Measurements from ENCODE around the gene TBCEL.

The TBCEL gene

DNA sequence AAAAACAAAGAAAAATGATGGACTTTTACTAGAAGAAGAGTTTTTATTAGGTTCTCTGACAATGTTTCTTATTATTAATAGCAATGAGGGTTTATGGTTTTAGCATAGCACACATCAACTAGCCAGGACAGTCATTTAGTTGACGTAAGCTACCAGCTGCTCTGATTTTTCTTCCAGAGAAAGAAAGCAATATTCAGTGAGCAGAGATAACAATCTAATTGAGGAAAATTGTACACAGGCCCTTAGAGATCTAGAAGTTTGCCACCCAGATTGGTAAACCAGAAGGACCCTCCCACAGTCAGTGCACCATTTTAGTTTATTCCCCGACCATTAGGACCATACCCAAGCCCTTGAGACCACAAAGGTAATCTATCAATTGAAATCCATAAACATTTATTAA, 28.7 kb upstream of the TBCEL start:
- Histone ChIP-seq H3K4me2 (ENCODE audit: low read depth, low read length, poor library complexity, severe bottlenecking) (no peak overlapping the region), H3K27ac (ENCODE audit: low read depth, low read length) (no peak overlapping the region), H4K20me1 (ENCODE audit: low read depth, low read length) (no peaks in the 10 kb centered on the region), H3K27me3 (ENCODE audit: low read length) (no peaks in the 10 kb centered on the region), H2AFZ (ENCODE audit: low read depth, low read length, severe bottlenecking) (no peak overlapping the region), H3K9me2 (replicated peaks; ENCODE audit: insufficient read depth, low read length) (no peaks in the 10 kb centered on the region), H3F3A (ENCODE audit: insufficient read depth) (no peaks in the 10 kb centered on the region), H3K9me3 (ENCODE audit: insufficient read depth, low read length) (no peaks in the 10 kb centered on the region), H3K36me3 (ENCODE audit: low read length) (no peaks in the 10 kb centered on the region), H3K4me3 (ENCODE audit: insufficient read depth, low read length, poor library complexity, severe bottlenecking) (no peak overlapping the region), H3K9ac (ENCODE audit: low read length) (no peak overlapping the region), H3K79me2 (ENCODE audit: insufficient read depth, low read length) (no peaks in the 10 kb centered on the region)
- TF ChIP-seq EZH2phosphoT487 (conservative IDR thresholded peaks at IDR 0.05; ENCODE audit: low read length), result no peak
- TF ChIP-seq, protein P1, sequence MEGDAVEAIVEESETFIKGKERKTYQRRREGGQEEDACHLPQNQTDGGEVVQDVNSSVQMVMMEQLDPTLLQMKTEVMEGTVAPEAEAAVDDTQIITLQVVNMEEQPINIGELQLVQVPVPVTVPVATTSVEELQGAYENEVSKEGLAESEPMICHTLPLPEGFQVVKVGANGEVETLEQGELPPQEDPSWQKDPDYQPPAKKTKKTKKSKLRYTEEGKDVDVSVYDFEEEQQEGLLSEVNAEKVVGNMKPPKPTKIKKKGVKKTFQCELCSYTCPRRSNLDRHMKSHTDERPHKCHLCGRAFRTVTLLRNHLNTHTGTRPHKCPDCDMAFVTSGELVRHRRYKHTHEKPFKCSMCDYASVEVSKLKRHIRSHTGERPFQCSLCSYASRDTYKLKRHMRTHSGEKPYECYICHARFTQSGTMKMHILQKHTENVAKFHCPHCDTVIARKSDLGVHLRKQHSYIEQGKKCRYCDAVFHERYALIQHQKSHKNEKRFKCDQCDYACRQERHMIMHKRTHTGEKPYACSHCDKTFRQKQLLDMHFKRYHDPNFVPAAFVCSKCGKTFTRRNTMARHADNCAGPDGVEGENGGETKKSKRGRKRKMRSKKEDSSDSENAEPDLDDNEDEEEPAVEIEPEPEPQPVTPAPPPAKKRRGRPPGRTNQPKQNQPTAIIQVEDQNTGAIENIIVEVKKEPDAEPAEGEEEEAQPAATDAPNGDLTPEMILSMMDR (IDR thresholded peaks at IDR 0.05; ENCODE audit: insufficient read depth, low read length, poor library complexity, severe bottlenecking), result no peak

DNA sequence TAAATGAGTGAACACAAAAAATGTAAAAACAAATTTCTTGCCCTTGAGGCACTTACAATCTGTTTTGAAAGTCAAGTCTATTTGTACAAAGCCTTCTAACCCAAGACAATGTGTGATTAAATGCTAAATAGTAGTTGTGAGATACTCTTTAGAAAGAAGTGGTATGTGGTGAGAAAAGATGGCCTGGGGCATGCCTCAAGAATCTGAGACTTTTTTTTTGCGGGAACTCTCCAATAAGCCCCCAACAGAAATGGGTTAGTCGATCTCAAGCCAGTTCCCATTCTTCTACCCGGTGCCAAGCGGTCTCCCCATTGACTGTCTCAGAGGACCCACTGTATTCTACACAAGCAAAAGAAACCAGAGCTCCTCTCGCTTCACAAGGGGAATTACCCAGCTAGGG, 26.9 kb upstream of the TBCEL start:
- Histone ChIP-seq H3K9me2 (replicated peaks; ENCODE audit: insufficient read depth, low read length) (no peaks in the 10 kb centered on the region), H4K20me1 (ENCODE audit: low read depth, low read length) (no peaks in the 10 kb centered on the region), H2AFZ (ENCODE audit: low read depth, low read length, severe bottlenecking) (no peak overlapping the region), H3K27ac (ENCODE audit: low read depth, low read length) (no peak overlapping the region), H3K36me3 (ENCODE audit: low read length) (no peaks in the 10 kb centered on the region), H3K79me2 (ENCODE audit: insufficient read depth, low read length) (no peaks in the 10 kb centered on the region), H3K4me2 (ENCODE audit: low read depth, low read length, poor library complexity, severe bottlenecking) (no peak overlapping the region), H3K4me3 (ENCODE audit: insufficient read depth, low read length, poor library complexity, severe bottlenecking) (no peak overlapping the region), H3F3A (ENCODE audit: insufficient read depth) (no peaks in the 10 kb centered on the region), H3K9me3 (ENCODE audit: insufficient read depth, low read length) (no peaks in the 10 kb centered on the region), H3K27me3 (ENCODE audit: low read length) (no peaks in the 10 kb centered on the region), H3K9ac (ENCODE audit: low read length) (no peak overlapping the region)
- TF ChIP-seq EZH2phosphoT487 (conservative IDR thresholded peaks at IDR 0.05; ENCODE audit: low read length), result no peak
- TF ChIP-seq, protein P1 (IDR thresholded peaks at IDR 0.05; ENCODE audit: insufficient read depth, low read length, poor library complexity, severe bottlenecking), result no peak

DNA sequence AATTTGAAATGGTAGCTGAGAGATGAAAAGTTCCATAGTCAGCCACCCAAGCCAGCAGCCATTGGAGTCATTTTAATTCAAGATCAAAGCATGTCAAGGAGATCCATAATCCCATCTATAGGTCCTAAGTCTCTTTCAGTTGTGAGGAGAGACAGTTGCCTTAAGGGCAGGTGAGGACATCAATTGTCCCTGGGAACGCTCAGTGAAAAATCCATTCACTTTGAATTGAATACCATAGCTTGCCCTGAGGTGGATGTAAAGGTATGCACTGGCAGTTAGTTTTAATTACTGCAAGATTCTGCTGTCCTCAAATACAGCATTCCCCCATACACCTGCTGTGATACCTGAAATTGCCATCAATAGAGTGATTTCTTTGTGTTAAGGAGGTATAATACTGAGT, 25.3 kb upstream of the TBCEL start:
- no peaks in the 10 kb centered on the region for H4K20me1 ChIP-seq (ENCODE audit: low read depth, low read length)
- H3K9ac ChIP-seq (ENCODE audit: low read length), result no peak overlapping the region
- no peak overlapping the region for H2AFZ ChIP-seq (ENCODE audit: low read depth, low read length, severe bottlenecking)
- no peaks in the 10 kb centered on the region for H3K9me2 ChIP-seq (replicated peaks; ENCODE audit: insufficient read depth, low read length)
- H3K27me3 ChIP-seq (ENCODE audit: low read length), result no peaks in the 10 kb centered on the region
- no peaks in the 10 kb centered on the region for H3K9me3 ChIP-seq (ENCODE audit: insufficient read depth, low read length)
- H3K79me2 ChIP-seq (ENCODE audit: insufficient read depth, low read length), result no peaks in the 10 kb centered on the region
- H3K4me2 ChIP-seq (ENCODE audit: low read depth, low read length, poor library complexity, severe bottlenecking), result no peak overlapping the region
- H3K36me3 ChIP-seq (ENCODE audit: low read length), result no peaks in the 10 kb centered on the region
- H3K4me3 ChIP-seq (ENCODE audit: insufficient read depth, low read length, poor library complexity, severe bottlenecking), result no peak overlapping the region
- no peak for TF ChIP-seq EZH2phosphoT487 (conservative IDR thresholded peaks at IDR 0.05; ENCODE audit: low read length)
- TF ChIP-seq, protein P1 (IDR thresholded peaks at IDR 0.05; ENCODE audit: insufficient read depth, low read length, poor library complexity, severe bottlenecking), result no peak
- H3F3A ChIP-seq (ENCODE audit: insufficient read depth), result no peaks in the 10 kb centered on the region
- H3K27ac ChIP-seq (ENCODE audit: low read depth, low read length), result no peak overlapping the region

Measured in SU-DHL-6 (cell line).